ENCODE measurements around the gene DNAJC27.

GRCh38 chr2:24919506-24920097, 52.2 kb downstream of the DNAJC27 start:
- TF ChIP-seq ZNF724P (CRISPR knock-in tag; IDR thresholded peaks at IDR 0.05; ENCODE audit: borderline replicate concordance) (no peak), CTCF (CRISPR knock-in tag; IDR thresholded peaks at IDR 0.05) (no peak), GZF1 (CRISPR knock-in tag; IDR thresholded peaks at IDR 0.05) (no peak), MLLT10 (CRISPR knock-in tag; IDR thresholded peaks at IDR 0.05) (no peak), NFYB (CRISPR knock-in tag; IDR thresholded peaks at IDR 0.05) (no peak), U2AF2 (IDR thresholded peaks at IDR 0.05; ENCODE audit: low read depth, low read length) (no peak), ZNF512 (CRISPR knock-in tag; IDR thresholded peaks at IDR 0.05) (no peak), TAF1 (CRISPR knock-in tag; IDR thresholded peaks at IDR 0.05) (no peak), RNF219 (CRISPR knock-in tag; IDR thresholded peaks at IDR 0.05) (no peak), SIX4 (CRISPR knock-in tag; IDR thresholded peaks at IDR 0.05) (no peak), EP300 (IDR thresholded peaks at IDR 0.05; ENCODE audit: low read depth in 2 of 2, low read length in 2 of 2) (no peak), EP300 (CRISPR knock-in tag; IDR thresholded peaks at IDR 0.05; ENCODE audit: borderline replicate concordance) (no peak)
